KMS-11 (cell line): ENCODE measurements around the gene PAX2.

Experiments used
- H2AFZ ChIP-seq: fragments of 200-600 bp; sonication (generic); 2 replicates; pipeline ENCODE4 v1.6.1; 2016; ENCODE audit warnings: antibody characterized with exemption, mixed run types, low read depth
- H3K27ac ChIP-seq: fragments of 200-600 bp; sonication (generic); 2 replicates; pipeline ENCODE4 v1.6.1; 2016; ENCODE audit warnings: mild to moderate bottlenecking, mixed run types
- H3K27me3 ChIP-seq: fragments of 200-600 bp; sonication (generic); 2 replicates; pipeline ENCODE4 v1.6.1; 2017; ENCODE audit warnings: mild to moderate bottlenecking, low read depth, mixed run types, moderate library complexity; ENCODE audit not compliant: insufficient read depth
- H3K36me3 ChIP-seq: fragments of 200-600 bp; sonication (generic); 2 replicates; pipeline ENCODE4 v1.6.1; 2017; ENCODE audit warnings: mild to moderate bottlenecking, mixed run types; ENCODE audit not compliant: insufficient read depth
- H3K4me1 ChIP-seq: fragments of 200-600 bp; sonication (generic); 2 replicates; pipeline ENCODE4 v1.6.1; 2016; ENCODE audit warnings: mild to moderate bottlenecking, low read depth, mixed run types; ENCODE audit not compliant: poor library complexity, severe bottlenecking
- H3K4me2 ChIP-seq: fragments of 200-600 bp; sonication (generic); 2 replicates; pipeline ENCODE4 v1.7.0; 2016; ENCODE audit warnings: mild to moderate bottlenecking, mixed run types
- H3K4me3 ChIP-seq: fragments of 200-600 bp; sonication (generic); IDR thresholded peaks from 2 replicates; pipeline ENCODE4 v1.6.1; 2017; ENCODE audit warnings: low read depth, low read length, mixed read lengths; ENCODE audit not compliant: insufficient read depth
- H3K79me2 ChIP-seq: fragments of 200-600 bp; sonication (generic); 2 replicates; pipeline ENCODE4 v1.6.1; 2016; ENCODE audit warnings: low read depth, mixed run types; ENCODE audit not compliant: insufficient read depth
- H3K9ac ChIP-seq: fragments of 200-600 bp; sonication (generic); 2 replicates; pipeline ENCODE4 v1.6.1; 2016; ENCODE audit warnings: mild to moderate bottlenecking, mixed run types
- H4K20me1 ChIP-seq: fragments of 200-600 bp; sonication (generic); 2 replicates; pipeline ENCODE4 v1.6.1; 2016; ENCODE audit warnings: mild to moderate bottlenecking, mixed run types; ENCODE audit not compliant: insufficient read depth
- TF ChIP-seq, protein P1 (sequence below): fragments of 200-600 bp; sonication (generic); conservative IDR thresholded peaks from 2 replicates; pipeline ENCODE4 v1.6.1; 2017; ENCODE audit warnings: low read depth, mild to moderate bottlenecking, antibody characterized with exemption, low read length, moderate library complexity, mixed read lengths

PAX2 gene

DNA sequence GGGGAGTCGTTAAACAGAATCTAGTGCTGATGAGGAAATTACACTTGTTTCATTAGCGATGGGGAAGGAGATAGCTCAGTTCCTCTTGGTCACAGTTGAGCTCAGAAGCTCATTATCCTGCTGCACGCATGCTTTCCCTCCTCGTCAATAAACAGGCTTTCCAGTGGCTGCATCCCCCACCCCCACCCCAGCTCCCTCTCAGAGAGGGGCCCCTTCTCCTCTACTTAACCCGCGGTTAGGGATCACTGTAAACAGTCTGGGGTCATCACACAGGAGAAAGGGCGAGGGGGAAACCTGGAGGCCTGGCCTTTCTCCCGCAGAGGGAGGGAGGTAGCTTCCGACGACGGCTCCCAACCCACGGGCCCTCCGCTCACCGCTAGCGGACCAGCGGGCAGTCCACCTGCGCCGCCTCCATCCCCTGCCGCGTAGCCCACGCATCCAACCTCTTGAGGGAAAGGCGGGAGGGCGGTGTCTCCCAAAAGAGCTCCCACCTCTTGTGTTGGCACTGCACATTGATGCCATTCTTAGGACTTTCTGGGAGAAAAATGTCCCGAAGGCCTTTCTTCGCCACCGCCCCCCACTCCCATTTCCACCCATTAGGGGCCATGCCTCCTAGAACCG lies 80.8 kb downstream of the PAX2 start:
- TF ChIP-seq, protein P1, sequence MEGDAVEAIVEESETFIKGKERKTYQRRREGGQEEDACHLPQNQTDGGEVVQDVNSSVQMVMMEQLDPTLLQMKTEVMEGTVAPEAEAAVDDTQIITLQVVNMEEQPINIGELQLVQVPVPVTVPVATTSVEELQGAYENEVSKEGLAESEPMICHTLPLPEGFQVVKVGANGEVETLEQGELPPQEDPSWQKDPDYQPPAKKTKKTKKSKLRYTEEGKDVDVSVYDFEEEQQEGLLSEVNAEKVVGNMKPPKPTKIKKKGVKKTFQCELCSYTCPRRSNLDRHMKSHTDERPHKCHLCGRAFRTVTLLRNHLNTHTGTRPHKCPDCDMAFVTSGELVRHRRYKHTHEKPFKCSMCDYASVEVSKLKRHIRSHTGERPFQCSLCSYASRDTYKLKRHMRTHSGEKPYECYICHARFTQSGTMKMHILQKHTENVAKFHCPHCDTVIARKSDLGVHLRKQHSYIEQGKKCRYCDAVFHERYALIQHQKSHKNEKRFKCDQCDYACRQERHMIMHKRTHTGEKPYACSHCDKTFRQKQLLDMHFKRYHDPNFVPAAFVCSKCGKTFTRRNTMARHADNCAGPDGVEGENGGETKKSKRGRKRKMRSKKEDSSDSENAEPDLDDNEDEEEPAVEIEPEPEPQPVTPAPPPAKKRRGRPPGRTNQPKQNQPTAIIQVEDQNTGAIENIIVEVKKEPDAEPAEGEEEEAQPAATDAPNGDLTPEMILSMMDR, result no peak
- Histone ChIP-seq H3K4me1 (peaks cover 4% of the 10 kb centered on the region), H3K36me3 (no peaks in the 10 kb centered on the region), H4K20me1 (no peaks in the 10 kb centered on the region), H2AFZ (no peak overlapping the region), H3K4me2 (no peak overlapping the region), H3K27me3 (peaks cover 38% of the 10 kb centered on the region; the same call in 1 of the 2 replicates), H3K79me2 (no peaks in the 10 kb centered on the region), H3K4me3 (no peak overlapping the region), H3K27ac (no peak overlapping the region), H3K9ac (no peak overlapping the region)

DNA sequence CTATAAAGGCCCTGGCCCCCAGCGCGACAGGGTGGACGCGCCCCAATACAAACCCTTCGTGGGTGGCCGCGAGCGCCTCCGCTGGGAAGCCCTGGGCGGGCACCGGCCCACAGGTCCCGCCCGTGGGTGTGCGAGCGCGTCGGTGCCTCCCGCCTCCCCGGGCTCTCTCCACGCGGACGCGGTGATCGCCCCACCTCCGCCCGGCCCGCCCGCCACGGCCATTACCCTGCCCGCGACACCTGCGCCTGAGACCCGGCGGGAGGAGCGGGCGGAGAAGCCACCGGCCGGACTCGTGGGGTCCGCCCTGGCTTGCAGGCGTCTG lies 81.2 kb downstream of the PAX2 start:
- H3K9ac ChIP-seq, result no peak overlapping the region
- H3K36me3 ChIP-seq, result no peaks in the 10 kb centered on the region
- no peak overlapping the region for H2AFZ ChIP-seq
- H4K20me1 ChIP-seq, result no peaks in the 10 kb centered on the region
- H3K4me2 ChIP-seq, result no peak overlapping the region
- no peak overlapping the region for H3K27ac ChIP-seq
- H3K4me1 ChIP-seq, result peaks cover 4% of the 10 kb centered on the region
- H3K79me2 ChIP-seq, result no peaks in the 10 kb centered on the region
- TF ChIP-seq, protein P1, result no peak
- no peak overlapping the region for H3K4me3 ChIP-seq
- H3K27me3 ChIP-seq, result peaks cover 35% of the 10 kb centered on the region; the same call in 1 of the 2 replicates

DNA sequence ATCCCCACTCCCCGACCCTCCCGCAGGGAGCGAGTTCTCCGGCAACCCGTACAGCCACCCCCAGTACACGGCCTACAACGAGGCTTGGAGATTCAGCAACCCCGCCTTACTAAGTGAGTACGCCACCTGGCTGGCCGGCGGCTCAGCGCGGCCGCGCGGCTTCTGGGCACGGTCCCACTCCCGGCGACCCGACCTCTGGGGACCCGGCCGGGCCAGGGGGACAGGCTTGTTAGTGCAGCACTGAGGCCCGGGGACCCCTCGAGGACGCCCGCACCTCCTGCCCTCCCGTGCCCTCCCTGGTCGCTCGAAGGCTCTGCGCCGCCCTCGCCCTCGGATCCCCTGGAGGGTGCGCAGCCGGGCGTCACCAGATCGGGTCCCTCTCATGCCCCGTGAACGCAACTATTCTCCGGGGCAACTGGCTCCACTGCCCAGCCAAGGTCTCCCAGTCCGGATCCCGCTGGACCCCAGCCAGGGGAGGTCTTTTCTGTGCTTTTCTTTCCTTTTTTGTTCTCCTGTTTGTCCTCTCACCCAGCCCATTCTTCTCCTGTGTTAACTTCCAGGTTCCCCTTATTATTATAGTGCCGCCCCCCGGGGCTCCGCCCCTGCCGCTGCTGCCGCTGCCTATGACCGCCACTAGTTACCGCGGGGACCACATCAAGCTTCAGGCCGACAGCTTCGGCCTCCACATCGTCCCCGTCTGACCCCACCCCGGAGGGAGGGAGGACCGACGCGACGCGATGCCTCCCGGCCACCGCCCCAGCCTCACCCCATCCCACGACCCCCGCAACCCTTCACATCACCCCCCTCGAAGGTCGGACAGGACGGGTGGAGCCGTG lies 81.8 kb downstream of the PAX2 start:
- H3K4me2 ChIP-seq, result peak overlapping the region; percentile 96
- H3K9ac ChIP-seq, result no peak overlapping the region
- H4K20me1 ChIP-seq, result no peaks in the 10 kb centered on the region
- H3K36me3 ChIP-seq, result no peaks in the 10 kb centered on the region
- H3K4me1 ChIP-seq, result peaks cover 4% of the 10 kb centered on the region
- H3K27ac ChIP-seq, result no peak overlapping the region
- TF ChIP-seq, protein P1, result no peak
- no peak overlapping the region for H3K4me3 ChIP-seq
- peak overlapping the region; percentile 82 for H2AFZ ChIP-seq
- no peaks in the 10 kb centered on the region for H3K79me2 ChIP-seq
- H3K27me3 ChIP-seq, result peaks cover 38% of the 10 kb centered on the region; the same call in 1 of the 2 replicates

GRCh38 chr10:100827819-100828737 lies 82.7 kb downstream of the PAX2 start:
- Histone ChIP-seq H3K4me1 (peaks cover 4% of the 10 kb centered on the region), H3K79me2 (no peaks in the 10 kb centered on the region), H3K27ac (no peak overlapping the region), H3K4me3 (no peak overlapping the region), H3K9ac (no peak overlapping the region), H3K4me2 (peak overlapping the region; percentile 96), H2AFZ (peak overlapping the region; percentile 82), H4K20me1 (no peaks in the 10 kb centered on the region), H3K36me3 (no peaks in the 10 kb centered on the region), H3K27me3 (peaks cover 42% of the 10 kb centered on the region; the same call in 1 of the 2 replicates)
- TF ChIP-seq, protein P1, result no peak; the same call in 1 of the 2 replicates
